Stimulated activated CD4-positive, alpha-beta T cell treated with anti-CD3 and anti-CD28 coated beads, Interleukin-2, amount 100 ng/mL, for 48 hours (primary cell): ENCODE data around the gene PIM2.

Source experiments
- DNase-seq, 2 donors: peaks; one replicate each; pipeline ENCODE4 v3.0.0-alpha.2; 2020

Gene PIM2

DNA sequence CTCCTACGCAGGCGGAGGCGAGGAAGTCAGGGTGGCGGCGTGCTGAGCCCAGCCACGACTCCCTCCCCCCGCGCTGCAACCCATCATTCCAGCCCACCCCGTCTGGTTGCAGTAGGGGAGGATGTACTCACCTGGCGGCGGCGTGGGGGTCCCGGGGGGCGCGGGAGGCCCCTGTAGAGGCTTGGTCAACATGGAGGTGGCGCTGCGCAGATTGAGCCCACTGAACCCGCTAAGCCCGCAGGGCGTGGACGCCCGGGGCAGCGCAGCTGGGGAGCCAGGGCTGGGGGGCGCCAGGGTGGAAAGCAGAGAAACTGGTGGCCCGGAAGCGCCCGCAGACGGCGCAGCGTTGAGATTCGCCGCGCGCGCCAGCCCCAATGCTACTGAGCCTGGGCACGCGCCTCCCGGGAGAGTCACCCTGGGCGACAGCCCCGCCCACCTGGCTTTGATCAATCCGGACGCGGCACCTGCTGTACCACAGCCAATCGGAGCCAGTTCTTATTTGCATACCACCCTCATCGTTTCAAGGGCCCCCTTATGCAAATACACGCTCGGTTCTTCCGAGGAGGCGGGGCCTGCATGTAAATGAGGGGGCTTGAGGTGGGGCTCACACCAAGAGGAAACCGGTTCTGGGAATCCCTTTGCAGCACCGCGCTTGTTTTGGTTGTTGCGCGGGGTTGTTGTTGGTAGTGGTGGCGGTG is at the start of gene PIM2:
Gene PIM2 (minus strand): TSS at position 382 of the 698 bp plus-strand sequence. CDS start 190 bp downstream, at position 192.
- peak; percentile 76 to 79 for DNase-seq

DNA sequence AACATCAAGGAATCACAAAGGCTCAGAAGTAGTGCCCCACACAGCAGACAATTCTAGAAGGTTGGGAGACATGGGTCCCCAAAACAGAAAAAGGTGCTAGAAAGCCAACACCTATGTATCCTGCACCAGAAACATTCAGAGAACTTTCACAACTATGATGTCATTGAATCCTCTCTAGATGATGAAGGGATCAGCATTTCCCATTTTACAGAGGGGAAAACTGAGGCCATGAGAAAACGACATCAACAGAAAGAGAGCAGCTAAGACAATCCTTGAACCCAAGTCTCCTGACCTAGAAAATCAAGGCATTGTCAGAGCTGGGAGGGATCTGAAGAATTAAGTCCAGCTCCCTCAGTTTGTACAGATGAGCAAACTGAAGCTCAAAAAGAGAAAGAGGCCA is 49.6 kb upstream of the PIM2 start:
- DNase-seq, result no peak

DNA sequence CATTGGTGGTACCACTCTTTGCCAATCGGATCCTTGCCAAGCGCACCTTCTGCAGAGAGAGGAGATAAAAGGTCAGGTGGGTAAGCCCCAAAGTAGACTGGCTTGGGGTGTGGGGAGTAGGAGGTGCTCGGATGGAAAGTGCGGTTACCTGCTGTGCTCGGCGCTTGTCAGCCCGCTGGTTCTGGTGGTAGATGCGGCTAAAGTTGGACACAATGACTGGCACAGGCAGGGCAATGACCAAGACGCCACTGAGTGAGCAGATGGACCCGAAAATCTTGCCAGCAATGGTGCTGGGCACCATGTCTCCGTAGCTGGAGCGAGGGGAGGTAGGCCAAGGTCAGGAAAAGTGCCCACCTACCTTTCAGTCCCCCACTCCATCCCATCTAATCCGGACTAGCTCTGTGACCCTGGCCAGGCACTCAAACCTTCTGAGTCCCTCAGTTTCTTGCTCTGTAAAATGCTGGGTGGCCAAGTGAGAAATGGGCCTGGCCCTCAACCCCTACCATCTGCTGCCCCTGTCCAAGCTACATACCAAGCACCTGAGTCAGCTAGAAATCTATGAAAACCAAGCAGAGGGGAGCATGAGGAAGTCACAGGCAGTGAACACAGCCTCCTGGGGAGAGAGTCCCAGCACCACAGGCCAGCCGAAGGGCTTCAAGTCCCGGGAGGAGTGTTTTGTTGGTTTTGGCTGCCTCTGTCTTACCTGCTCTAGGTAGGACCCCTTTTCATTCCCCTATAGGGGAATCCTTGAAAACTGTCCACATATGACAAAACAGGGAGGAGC is 48.2 kb upstream of the PIM2 start:
- DNase-seq, result no peak

DNA sequence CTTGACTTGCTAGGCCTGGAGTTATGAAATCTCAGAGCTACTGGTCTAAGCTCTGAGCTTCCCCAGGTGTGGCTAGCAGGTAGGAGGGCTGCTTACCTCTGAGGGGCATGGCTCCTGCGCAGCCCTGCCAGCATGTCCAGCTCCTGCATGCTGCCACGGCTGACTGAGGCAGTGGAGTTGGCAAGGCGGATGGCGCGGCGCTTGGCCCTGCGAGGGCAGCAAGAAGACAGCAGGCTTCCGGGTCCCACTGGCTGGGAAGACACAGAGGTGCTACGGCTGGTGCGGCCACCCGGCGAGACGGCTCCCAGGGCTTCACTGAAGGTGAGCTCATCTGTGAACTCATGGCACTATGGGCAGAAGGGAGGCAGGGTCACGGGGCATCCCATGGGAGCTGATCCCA is 47.1 kb upstream of the PIM2 start:
- no peak for DNase-seq

DNA sequence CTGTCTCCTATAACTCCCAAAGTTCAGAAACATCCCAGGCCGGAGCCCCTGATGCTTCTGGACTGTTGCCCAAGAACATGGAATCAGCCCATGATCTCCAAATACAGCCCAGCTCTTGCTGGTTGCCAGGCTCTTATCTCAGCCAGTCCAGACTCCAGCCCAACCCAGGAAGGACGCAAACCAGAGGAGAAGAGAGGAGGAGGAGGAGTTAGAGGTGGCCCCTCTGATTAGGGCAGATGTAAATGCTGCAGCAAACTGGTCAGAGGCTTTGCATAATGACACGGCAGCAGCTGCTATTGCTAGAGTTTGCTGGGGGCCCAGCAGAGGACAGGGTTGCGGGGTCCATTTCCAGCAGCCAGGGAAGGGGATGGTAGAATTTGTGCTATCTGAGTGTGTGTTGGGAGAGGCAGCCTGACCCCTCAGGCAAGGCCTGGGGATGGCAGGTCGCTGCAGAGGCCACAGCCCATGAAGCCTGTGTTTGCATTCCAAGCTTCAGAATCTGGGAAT is 42.8 kb upstream of the PIM2 start:
- DNase-seq, result no peak

DNA sequence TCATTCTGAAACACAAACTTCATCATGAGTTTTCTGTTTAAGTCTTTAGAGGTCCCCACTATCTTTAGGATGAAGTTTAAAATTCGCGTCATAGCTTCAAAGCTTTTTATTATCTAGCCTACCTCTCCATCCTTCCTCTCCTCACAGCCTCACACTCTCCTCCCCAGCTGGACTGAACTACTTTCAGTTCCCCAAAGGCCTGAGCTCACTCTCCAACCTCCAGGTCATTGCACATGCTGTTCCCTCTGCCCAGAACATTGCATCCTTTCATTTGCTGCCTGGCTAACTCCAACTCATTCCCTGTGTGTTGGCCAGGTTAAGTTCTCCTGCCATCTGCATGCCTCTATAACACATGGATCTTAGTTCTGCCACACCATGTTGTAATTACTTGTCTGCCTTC is 41.5 kb upstream of the PIM2 start:
- DNase-seq, result no peak

DNA sequence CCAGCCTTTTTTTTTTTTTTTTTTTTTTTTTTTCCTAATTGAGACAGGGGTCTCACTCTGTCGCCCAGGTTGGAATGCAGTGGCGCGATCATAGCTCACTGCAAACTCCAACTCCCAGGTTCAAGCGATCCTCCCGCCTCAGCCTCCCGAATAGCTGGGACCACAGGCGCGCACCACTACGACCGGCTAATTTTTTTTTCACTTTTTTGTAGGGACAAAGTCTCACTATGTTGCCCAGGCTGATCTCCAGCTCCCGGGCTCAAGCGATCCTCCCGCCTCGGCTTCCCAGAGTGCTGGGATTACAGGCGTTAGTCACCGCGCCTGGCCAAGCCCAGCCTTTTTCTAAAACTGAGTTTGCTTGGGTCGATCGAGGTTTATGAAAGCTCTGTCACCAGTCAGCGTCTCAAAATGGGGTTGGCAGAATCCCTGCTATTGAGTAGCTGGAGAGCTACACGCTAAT is 39.8 kb upstream of the PIM2 start:
- DNase-seq, result no peak

DNA sequence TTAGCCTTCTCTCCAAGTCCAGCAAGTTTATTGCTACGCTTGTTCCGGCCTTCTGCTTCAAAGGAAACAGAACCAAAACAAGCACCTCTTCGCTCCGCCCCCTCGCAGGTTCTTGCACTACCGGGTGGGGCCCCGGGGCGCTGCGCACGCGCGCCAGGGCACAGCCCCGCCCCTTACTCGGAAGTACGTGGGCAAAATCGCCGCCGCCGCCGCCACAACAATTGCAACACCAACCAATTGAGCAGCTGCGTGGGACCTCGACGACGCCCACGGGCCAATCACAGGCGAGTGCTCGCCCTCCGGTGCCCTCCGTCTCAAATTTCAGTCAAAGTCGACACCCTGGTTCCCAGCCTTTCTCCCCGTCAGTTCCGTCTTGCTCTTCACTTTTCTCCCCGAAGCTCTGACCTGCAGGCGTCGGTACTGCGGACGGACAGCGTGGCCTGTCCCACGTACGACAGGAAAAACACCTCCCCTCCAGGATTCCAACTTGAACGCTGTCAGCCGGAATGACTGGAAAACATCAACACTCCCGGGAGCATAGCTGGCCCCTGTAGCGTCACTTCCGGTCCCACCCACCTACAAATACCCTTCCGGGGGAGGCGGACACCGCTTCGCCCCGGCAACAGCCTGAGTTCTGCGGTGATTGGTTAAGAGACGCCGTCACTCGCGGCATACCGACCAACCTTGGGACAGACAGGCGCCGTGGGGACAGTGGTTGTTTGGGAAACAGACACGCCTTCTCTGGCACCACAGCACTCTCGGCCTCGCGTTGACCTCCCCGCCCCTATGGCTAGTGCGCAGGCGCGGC is 39.2 kb upstream of the PIM2 start:
- peak; percentile 80 to 81 for DNase-seq

DNA sequence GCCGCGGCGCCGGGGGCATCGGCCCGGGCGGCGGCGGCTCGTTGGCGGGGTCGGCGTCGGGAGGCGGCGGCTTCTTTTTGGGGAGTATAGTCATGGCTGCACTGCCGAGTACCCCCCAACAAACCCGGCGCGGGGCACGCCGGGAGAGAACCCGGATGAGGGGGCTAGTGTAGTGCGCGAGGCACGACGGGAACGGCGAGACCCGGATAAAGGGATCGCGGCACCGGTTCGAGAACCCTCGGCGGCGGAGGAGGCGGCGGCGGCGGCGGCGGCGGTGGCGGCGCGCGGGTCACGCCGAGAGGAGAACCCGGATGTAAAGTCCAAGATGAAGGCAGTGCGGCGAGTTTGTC is 38.6 kb upstream of the PIM2 start, which contains the start of gene OTUD5:
Gene OTUD5 (minus strand): TSS at position 131 of the 350 bp plus-strand sequence. CDS start 37 bp downstream, at position 94.
- DNase-seq, result peak in 1 of 2 donors; percentile 57

DNA sequence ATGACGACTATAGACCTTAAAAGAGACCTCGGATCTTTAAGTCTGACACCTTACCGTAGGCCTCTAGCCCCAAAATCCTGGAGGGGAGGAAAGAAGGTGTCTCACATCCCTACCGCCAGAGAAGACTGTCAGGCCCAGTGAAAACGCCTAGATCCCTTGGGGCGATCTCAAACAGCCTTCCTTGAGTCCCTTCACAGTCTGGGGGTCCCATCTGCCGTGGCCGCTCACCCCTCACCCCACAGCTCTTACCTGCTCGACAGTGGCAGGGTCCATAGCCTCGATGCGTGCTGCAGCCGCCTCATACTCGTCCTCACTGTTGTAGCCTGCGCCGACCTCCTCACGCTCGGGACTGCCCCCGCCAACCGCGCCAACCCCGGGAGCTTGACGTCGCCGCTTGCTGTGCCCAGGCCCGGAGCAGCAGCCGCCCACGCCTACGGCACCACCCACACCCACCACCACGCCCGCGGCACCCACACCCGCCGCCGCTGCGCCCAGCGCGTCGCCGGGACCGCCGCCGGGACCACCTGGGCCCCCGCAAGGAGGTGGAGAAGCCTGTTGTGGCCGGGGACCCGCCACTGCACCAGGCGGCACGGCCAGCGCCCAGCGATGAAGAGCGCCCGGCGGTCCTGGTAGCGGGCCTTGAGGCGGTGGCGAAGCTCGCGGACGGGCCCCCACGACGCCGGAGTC is 38.0 kb upstream of the PIM2 start:
- peak in 1 of 2 donors; percentile 30 for DNase-seq

DNA sequence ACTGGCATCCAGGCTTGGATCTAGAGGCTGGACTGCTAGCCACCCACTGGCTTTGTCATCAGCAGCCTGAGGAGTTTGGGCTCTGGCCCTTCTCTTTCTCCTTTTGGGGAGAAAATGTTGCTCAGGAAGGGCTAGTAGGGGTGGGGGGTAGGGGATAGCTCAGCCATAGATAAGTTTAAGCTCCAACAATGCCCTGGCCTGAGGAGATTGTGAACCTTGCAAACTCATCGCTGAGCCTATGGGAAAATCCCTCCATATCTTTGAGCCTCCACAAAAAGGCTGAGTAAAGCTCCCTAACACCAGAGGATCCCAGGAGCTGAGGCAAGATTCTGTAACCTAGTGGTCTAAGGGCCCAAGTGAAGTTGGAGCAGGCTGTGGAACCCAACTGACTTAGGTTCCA is 29.8 kb upstream of the PIM2 start:
- DNase-seq, result no peak

DNA sequence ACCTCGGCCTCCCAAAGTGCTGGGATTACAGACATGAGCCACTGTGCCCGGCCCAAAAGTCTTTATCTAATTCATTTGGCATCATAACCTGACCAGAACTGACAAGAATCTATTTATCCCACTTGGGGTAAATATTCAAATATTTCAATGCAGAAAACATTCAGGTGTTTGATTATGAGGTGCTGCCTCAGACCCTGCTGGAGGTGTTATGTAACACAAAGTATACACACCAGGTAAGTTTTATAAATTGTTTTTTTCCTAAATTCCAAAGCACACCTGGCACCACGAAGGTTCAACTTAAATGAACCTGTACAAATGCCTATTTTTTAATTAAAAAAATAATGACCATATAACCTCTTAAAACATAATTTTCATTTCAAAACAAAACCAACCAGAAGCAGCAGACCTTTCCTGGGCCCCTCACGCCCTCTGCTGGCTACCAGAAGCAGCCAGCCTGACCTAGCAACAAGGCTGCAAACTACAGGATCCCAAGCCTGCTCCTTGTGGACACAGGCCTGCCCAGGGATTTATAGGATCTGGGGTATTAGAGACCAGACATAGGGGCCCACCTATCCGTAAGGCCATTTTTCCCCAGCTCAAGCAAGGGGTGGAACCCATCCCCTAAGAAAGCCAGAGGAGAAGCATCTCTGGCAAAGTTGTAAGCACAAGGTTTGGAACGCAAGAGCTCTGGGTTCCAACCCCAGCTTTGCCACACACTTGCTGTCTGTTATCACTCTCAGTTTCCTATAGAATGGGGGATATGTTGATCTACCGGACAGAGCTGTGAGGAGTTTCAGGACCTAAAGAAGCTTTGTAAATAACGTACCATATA is 26.9 kb upstream of the PIM2 start:
- DNase-seq, result peak in 1 of 2 donors; percentile 58

DNA sequence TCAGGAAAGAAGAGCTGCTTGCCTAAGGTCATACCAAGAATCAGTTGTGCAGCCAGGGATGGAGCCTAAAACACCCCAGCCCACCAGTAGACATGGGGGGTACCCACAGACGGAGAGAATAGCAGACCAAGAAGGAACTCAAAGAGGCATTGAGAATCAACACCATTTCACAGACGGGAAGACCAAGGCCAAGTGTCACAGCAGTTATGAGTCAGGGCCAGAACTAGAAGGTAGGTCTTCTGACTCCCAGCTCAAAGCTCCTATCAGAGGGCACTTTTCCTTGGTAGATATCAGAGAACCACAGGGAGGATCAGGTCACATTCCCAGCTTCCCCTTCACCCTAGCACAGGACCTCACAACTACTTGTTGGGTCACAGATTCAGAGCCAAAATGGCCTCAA is 24.1 kb upstream of the PIM2 start:
- no peak for DNase-seq

DNA sequence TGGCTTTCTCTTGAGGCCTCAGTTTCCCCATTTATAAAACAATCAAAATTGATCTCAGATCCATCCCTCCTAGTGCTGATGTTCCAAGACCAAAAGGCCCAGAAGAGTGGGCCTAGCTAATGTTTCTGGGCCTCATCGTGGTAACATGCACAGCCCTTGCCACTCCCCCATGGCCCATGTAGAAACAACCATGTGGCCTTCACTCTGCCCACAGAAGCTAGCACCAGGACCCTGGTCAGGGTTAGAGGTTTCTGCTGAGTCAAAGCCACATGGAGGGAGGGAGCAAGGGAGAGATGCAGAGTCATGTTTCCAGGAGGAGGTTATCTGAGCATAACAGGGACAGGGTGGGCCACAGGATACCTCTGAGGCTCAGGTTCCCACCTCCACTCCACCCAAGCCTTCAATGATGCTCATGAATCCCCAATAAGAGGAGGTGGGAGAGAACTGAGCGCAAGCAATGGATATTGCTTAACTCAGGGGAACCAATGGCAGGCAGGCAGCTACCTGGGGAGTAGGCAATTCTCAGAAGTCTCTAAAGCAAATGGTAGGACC is 21.7 kb upstream of the PIM2 start:
- no peak for DNase-seq

DNA sequence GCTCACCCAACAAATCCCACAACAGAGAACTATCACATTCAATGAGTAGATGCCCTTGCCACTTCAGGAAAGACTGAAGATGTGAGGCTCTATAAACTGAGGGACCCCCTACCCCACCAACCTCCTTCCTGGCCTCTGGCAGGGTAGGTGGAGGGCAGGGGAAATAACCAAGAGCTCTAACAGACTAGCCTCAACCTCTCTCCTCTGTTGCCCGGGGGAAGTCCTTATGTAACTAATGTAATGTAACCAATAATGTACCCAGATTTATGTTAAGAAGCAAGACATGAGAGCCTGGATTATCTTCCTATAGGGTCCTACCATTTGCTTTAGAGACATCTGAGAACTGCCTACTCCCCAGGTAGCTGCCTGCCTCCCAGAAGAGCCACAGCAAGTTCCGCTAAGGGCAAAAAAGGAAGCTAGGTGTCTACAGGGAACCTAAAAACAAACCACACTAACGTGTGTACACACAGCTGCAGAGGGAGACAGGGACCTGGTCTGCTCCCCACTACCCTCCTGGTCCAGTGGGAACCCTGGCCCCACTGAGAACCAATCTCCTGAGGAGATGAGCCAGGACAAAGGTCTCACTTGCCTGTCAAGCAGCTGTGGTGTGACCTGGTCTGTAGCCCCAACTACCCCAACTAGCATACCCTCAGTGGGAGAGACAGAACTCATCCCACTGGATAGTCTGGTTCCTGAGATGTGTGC is 20.9 kb upstream of the PIM2 start:
- no peak for DNase-seq

DNA sequence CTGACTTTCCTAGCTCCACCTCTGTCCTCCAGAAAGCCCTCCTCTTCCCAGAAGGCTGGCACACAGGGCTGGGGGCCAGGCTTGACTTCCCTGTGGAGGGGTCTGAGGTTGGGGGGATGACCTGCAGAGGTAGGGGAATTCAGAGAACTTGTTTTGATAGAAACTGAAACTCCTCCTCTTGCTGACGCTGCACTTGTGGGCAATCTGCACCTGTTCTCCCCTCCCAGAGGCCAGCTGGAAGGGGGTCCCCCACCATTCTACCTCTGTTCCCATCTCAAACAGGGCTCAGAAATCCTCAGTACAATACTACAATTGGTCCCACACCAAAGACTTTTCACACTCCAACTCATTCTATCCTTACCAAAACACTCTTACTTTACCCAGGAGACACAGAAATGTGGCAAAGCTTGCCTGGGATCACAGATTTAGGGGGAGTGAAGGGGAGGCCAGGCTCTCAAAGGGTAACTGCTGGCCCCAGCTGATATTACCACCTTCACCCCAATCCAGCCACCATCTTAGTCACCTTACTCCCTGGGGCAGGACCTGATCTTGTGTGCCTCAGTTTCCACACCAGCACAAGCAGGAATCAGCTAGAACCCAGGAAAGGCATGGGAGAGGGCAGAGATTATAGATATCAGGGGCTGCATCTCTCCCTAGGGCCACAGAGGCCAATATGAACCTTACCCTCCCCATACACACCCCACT is 20.0 kb upstream of the PIM2 start:
- peak; percentile 55 to 59 for DNase-seq

DNA sequence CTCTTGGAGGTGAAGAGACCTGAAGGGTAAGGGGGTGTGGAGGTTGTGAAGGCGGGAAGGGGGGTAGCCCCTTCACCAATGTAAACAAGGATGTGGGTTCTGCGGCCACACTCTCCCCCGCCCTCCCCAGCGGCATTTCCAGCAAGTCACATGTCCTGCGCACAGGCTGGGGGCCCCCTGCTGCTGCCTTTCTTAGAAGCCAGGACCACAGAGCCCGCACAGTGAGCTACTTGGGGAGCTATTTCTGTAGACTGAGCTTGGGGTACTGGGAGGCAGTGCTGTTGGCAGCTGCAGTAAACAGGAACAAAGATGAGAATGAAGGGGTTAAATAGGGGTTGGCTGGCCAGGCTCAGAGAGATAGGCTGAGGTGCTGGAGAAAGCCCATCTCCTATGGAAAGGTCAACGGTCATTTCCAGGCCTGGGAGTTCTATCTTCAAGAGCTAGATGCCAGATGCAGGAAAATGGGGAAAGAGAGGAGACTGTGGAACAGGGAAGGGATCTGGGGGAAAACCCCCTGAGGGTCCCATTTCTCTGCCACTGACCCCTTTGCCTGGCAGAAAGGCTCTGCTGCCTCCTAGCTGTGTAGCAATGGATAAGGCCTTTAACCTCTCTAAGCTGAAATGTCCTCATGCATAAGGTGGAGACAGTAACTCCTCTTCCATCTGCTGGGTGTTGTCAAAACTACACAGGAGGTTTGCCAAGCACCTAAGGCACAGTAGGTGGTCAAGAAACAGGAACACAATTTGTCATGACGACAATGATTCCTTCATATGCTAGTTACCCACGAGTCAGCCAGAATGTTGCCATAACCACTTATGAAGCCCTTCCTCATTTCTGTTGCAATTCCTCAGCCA is 18.5 kb upstream of the PIM2 start:
- peak; percentile 77 to 87 for DNase-seq

DNA sequence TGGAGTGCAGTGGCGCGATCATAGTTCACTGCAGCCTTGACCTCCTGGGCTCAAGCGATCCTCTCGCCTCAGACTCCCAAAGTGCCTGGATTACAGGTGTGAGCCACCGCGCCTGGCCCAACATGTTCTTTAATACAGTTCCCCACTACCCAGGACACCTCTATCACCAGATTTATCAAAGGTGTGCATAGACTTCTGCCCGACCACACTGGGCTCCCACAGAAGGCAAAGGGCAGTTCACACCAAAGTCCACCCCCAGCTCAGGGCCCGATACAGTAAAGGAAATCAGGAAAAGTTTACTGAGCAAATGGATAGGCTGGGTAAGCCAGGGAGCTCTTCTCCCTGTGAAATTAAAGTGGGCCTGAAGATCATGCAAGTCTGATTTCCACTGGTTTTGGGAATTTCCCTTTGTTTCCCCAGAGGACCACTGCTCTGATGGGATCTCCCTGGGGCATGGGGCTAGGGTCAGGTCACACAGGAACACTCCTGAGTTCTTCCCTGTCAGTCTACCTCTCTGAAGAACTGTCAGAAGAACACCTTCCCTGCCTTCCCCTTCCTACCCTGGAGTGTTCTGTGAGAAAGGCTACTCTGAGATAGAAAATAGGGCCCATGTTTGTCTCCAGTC is 17.7 kb upstream of the PIM2 start:
- no peak for DNase-seq

DNA sequence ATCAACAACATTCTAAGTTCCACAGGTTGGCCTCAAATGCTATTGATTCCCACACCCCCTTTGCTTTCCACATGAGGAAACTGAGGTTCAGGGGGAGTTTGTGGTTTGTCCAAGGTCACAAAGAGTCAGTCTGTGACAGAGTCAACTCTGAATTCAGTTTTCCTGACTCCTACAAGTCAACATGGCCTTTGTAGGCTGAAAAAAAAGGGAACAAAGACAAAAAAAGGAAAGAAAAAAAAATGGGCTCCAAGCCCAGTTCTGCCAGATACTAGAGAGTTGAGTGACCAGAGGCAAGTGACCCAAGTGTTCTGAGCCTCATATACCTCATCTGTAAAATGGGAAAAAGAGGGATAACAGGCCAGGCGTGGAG is 16.5 kb upstream of the PIM2 start:
- no peak for DNase-seq
